HL-60/S4 (cell line): Measurements from ENCODE around the gene MTX1.

ENCODE experiments used
- in situ Hi-C: fragments of 300-500 bp; cut with MboI; formaldehyde crosslinking; loops from 2 replicates; pipeline ENCODE4 v1.14.3; 2022; ENCODE audit warnings: low sequenced_read_pairs

The MTX1 gene

DNA sequence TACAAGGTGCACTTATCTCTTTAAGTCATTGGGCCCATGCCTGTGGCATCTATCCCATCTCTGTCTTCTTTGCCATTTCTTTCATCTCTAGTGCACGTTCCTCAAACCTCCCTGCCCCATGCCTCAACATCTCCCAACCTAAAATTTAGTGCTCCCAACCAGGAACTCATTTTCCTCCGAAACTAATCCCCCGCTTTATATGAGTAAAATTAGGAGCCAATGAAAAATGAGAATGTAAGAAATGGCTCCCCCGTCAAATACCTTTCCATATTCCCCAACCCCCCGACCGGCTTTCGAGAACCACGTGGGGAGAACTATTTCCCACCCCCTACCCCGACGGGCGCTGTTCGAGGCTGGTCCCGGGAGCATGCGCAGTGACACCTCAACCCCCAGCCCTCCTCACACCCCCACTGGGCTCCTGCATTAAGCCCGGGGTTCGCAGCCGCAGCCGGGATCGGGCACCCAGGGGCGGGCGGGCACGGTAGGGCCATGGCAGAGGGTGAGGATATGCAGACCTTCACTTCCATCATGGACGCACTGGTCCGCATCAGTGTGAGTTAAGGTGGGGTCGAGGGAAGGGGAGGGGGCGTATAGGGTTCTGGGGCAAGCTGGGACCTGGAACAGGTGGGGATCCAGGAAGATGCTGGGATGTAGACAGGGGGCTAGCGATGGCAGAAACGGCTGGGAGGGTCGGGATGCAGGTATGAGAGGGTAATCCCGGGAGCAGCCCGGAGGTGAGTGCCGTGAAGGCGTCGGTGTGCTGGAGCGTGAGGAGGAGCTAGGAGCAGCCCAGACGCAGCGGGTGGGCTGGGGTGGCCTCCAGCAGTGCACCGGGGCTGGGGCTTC, 34.8 kb upstream of the MTX1 start, which contains the start of gene TRIM46:
TRIM46 (plus strand) TSS at position 372 of the 846 bp plus-strand sequence; CDS start at position 490, 118 bp downstream.
- in situ Hi-C loops = loop anchor here (5.0 to 10.0 kb wide), 2 partner anchors 81 to 421 kb away; no protein-coding TSS in a partner anchor

DNA sequence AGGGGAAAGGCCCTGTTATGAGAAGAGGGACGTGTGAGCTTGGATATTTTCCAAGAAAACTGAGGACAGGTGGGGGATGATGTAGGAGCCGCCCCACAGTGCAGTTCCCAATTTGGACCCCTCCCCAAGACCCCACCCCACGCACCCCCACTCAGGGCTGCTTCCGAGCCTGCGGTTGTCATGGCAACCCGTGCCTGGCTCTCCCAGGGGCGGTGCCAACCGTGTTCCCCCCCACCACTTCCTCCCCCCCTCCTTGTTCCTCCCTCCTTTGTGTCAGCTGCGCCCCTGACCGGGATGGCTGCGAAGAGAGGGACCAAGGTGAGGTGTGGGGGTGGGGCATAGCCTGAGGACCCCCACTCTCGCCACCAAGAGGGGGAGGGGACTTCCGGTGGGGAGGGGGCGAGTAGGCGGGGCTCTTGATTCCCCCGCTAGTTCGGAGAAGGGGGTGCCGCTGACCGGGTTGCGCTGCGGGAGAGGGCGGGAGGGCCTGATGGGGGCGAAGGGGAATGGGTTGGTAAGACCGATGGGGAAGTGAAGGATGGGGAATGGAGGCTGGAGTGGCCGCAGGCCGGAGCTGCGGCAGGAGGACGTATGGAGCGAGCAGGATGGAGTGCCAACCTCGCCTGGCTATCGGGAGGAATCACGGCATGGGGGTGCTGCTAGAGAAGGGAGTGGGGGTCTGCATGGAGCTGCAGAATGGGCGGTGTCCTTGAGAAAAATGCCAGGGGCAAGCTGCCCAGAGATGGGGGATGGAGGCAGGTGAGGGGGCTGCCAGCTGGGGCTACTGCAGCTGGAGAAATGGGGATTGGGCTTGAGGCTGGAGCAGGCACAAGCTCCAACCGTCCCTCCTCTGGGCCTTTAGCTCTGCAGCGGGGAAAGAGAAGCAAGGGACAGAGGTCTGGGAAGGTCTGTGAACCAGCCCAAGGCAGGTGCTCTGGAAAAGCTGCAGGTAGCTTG, 33.9 kb upstream of the MTX1 start:
- in situ Hi-C loops = loop anchor here (5.0 to 10.0 kb wide), 2 partner anchors 82 to 420 kb away; no protein-coding TSS in a partner anchor

DNA sequence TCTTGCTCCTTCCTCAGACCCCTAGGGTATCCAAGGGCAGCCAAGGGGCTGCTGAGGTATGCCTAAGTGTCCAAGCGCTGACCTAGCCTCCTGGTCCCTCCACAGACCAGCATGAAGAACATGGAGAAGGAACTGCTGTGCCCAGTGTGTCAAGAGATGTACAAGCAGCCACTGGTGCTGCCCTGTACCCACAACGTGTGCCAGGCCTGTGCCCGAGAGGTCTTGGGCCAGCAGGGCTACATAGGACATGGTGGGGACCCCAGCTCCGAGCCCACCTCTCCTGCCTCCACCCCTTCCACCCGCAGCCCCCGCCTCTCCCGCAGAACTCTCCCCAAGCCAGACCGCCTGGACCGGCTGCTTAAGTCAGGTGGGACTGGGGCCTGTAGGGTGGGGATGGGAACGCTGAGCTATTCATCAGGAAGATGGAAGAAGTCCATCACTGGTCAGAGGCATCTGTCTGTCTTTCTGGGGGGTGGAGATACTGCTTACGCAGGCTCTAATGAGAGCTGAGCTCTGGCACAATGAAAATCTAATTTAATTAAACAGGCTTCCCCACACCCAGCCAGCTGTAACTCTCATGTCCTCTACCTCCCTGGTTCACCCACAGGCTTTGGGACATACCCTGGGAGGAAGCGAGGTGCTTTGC, 33.1 kb upstream of the MTX1 start:
- in situ Hi-C loops = loop anchor here (10.0 kb wide), 1 partner anchor 419 kb away; no protein-coding TSS in a partner anchor

DNA sequence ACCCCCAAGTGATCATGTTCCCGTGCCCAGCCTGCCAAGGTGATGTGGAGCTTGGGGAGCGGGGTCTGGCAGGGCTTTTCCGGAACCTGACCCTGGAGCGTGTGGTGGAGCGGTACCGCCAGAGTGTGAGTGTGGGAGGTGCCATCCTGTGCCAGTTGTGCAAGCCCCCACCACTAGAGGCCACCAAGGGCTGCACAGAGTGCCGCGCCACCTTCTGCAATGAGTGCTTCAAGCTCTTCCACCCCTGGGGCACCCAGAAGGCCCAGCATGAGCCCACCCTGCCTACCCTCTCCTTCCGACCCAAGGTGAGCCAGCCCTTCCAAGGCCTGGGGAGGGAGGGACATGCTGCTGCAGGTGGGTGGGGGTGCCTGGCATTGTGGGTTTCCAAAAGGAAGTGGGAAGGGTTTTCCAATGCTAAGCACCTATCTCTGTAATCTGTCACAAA, 32.5 kb upstream of the MTX1 start:
- in situ Hi-C loops = loop anchor here (10.0 kb wide), 1 partner anchor 419 kb away; no protein-coding TSS in a partner anchor

GRCh38 chr1:155176544-155177071, 31.9 kb upstream of the MTX1 start:
- in situ Hi-C loops = loop anchor here (10.0 kb wide), 1 partner anchor 418 kb away; no protein-coding TSS in a partner anchor

DNA sequence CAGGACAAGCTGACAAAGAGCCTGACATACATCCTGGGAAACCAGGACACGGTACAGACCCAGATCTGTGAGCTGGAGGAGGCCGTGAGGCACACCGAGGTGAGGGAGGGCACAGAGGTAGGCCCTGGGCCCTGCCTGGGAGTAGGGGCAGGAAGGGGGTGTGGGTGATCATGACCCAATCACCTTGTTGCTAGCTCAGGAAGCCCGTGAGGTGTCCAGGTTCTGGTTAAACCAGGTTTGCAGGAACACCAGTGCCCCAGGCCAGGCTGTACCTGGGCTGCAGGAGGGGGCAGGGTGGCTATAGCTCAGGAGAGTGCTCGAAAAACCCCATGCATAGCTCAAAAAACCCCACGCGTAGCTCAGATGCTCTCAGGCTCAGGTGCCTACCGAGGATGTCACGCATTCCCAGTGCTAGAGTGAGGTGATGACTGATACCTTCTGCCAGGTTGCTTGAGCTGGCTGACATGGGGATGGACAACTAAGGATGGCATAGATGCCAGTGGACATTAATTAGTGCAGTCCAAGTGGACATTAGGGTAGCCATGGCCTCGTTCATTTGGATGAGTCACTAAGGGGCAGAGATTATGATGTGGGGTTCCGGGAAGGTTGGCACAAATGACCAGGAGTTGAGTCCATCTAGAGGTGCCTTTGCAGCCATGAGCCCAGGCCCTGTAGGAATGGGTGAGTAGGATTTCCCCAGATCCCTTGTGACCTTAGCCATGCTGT, 31.1 kb upstream of the MTX1 start:
- in situ Hi-C loops = loop anchor here (10.0 kb wide), 1 partner anchor 417 kb away; no protein-coding TSS in a partner anchor

GRCh38 chr1:155177918-155178281, 30.6 kb upstream of the MTX1 start:
- in situ Hi-C loops = loop anchor here (10.0 kb wide), 1 partner anchor 417 kb away; no protein-coding TSS in a partner anchor

DNA sequence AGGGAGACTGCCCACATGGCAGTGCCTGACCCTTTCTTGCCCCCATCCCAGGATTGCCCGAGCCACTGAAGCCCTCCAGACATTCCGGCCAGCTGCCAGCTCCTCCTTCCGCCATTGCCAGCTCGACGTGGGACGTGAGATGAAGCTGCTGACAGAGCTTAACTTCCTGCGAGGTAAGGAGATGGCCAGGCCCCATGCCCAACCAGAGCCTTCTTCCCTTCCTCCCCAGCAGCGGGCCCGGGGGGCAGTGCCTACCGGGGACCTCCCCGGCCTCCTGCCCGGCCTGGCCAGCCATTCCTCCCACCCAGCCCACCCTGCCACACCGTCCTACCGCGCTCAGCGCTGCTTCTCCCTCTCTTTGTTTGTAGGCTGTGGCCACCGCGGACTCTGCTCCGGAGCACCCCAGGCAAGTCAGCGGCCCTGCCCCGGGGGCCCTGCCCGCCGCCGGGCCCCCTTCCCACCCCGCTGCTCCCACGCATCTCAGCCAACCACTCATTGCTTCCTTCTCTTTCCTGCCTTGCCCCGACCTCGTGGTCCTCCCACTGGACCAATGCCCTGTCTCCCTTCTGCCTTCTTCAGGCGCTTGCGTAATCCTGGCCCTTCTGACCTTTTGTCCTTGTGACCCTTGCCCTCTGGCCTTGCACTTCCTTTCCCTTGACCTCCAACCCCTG, 29.9 kb upstream of the MTX1 start:
- in situ Hi-C loops = loop anchor here (10.0 kb wide), 1 partner anchor 416 kb away; no protein-coding TSS in a partner anchor

DNA sequence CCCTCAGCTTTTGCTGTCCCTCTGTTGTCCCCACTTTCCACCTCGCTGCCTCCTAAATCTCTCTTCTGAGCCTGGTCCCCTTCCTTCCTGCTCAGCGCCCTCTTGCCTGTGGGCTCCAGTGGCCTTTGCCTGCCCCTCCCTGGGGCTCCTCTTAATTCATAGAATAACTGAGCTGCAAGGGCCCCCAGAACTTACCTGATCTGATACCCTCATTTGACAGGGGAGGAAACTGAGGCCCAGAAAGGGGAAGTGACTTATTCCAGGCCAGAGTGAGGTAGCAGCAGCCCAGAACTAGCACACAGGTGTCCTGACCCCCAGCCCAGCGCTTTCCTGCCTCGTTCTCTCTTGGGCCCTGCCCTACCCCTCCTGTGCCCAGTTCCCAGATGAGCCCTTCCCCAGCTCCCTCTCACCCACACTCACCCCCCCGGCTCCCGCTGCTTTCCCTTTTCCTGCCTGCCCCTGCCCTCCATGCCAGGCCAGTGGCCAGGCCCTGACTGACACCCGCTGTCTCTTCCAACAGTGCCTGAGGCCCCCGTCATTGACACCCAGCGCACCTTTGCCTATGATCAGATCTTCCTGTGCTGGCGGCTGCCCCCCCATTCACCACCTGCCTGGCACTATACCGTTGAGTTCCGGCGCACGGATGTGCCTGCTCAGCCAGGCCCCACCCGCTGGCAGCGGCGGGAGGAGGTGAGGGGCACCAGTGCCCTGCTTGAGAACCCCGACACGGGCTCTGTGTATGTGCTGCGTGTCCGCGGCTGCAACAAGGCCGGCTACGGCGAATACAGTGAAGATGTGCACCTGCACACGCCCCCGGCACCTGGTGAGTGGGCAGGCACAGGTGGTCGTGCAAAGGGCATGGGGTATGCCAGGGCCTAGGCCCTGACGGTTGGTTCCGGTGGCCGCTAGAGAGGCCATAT, 29.1 kb upstream of the MTX1 start:
- in situ Hi-C loops = loop anchor here (10.0 kb wide), 1 partner anchor 415 kb away; no protein-coding TSS in a partner anchor

DNA sequence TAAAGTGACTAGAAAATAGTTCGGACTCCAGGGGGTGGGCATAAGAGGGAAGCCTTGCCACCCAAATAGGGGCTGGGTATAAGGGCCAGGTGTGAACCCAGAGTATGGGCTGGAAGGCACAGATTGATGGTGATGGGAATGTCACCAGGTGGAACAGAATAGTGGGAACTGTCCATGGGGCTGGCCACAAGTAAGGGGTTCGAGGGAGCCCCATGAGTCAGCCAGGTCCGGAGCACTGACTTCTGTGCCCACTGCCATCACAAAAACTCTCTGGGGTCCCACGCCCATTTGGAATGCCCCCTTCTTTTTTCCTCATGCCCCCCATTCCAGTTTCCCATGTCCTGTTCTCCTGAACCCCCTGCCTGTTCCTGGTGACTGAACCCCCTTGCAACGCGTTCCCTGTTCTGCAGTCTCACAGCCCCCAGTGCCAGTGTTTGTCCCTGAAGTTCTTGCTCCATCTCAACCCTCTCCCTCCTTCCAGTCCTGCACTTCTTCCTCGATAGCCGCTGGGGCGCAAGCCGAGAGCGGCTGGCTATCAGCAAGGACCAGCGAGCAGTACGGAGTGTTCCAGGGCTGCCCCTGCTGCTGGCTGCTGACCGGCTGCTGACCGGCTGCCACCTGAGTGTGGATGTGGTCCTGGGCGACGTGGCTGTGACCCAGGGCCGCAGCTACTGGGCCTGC, 27.0 kb upstream of the MTX1 start:
- in situ Hi-C loops = no loop called here

- in situ Hi-C loops = no loop called here
Measured at GRCh38 chr1:155182052-155182550, 26.4 kb upstream of the MTX1 start.

DNA sequence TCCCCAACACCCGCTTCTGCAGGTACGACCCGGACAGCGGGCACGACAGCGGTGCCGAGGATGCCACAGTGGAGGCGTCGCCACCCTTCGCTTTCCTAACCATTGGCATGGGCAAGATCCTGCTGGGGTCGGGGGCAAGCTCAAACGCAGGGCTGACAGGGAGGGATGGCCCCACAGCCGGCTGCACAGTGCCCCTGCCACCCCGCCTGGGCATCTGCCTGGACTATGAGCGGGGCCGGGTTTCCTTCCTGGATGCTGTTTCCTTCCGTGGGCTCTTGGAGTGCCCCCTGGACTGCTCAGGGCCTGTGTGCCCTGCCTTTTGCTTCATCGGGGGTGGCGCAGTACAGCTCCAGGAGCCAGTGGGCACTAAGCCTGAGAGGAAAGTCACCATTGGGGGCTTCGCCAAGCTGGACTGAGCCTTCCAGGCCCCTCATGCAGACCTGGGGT, 24.7 kb upstream of the MTX1 start:
- in situ Hi-C loops = no loop called here

- in situ Hi-C loops = no loop called here
Measured at GRCh38 chr1:155184351-155184811, 24.1 kb upstream of the MTX1 start.

- in situ Hi-C loops = no loop called here
Measured at GRCh38 chr1:155184835-155185782, 23.4 kb upstream of the MTX1 start.

- in situ Hi-C loops = no loop called here
Measured at GRCh38 chr1:155185783-155186066, 22.8 kb upstream of the MTX1 start.
